ENCODE data around the gene GPR143. TPM values are rescaled to one million over a fixed set of nuclear protein-coding genes. Genes with fewer than 3 reads are reported as not detected.
"Not testable (repeated sequence)": the region's sequence is repeated elsewhere in the genome, so short reads cannot be mapped to it uniquely, and the experiment has no call there.

The GPR143 gene
- total RNA-seq, result not detected
- not detected for total RNA-seq (2013)

DNA sequence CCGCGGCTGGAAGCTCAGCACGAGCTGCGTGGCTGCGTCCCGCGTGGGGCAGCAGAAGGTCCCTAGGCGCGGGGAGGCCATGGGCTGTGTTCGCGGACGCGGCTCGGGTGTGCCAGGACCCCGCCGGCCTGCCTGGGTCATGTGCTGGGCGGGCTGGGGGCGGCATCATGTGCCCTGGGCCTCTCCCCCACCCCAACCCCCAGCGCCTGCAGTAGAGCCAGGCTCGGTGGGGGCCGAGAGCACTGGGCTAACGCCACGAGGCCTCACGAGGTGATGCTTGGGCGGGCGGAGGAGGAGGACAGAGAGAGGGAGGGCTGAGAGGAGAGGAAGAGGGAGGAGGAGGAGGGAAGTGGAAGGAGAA, at the start of gene GPR143:
Gene GPR143 (minus strand): TSS at position 111 of the 361 bp plus-strand sequence. CDS start 30 bp downstream, at position 81.
- no peak within 1 kb of the TSS for H3K4me3 ChIP-seq (ENCODE audit: low read length)
- no peak for DNase-seq

DNA sequence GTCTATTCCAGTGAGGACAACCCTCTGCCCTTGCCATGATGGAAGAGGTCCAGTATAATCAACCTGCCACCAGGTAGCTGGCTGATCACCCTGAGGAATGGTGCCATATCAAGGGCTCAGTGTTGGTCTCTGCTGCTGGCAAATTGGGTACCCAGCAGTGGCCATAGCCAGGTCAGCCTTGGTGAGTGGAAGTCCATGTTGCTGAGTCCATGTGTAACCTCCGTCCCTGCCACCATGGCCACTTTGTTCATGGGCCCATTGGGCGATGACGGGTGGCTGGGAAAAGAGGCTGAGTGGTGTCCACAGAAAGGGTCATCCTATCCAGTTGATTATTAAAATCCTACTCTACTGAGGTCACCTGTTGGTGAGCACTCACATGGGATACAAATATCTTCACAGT, 45.4 kb upstream of the GPR143 start:
- H3K27ac ChIP-seq (ENCODE audit: low read length); DNase-seq; H3K36me3 ChIP-seq (ENCODE audit: control insufficient read depth, insufficient read depth, low read length); H3K9me3 ChIP-seq (ENCODE audit: control insufficient read depth, insufficient read depth, low read length); intact Hi-C loops (cut with micrococcal nuclease); H3K4me3 Mint-ChIP-seq; H3K27ac Mint-ChIP-seq; H3K4me3 ChIP-seq (ENCODE audit: low read length); H3K27me3 Mint-ChIP-seq (ENCODE audit: low read depth in 2 of 2); H3K36me3 Mint-ChIP-seq; ATAC-seq; H3K9me3 Mint-ChIP-seq; H3K27me3 ChIP-seq (ENCODE audit: control insufficient read depth, insufficient read depth, low read length); H3K4me1 Mint-ChIP-seq; H3K4me1 ChIP-seq (ENCODE audit: control insufficient read depth, insufficient read depth, low read length): not testable (repeated sequence)
- whole genome bisulfite sequencing (ENCODE audit: insufficient coverage), result 100% methylated on average over 1 of the region's 3 CpGs

More for the DNA sequence above, at the start of gene GPR143:
- H3K36me3 Mint-ChIP-seq, result no peaks in the 10 kb centered on the region
- Histone ChIP-seq H3K27ac (ENCODE audit: low read length) (no peak within 1 kb of the TSS), H3K27me3 (ENCODE audit: control insufficient read depth, insufficient read depth, low read length) (peaks cover 3% of the 10 kb centered on the region), H3K36me3 (ENCODE audit: control insufficient read depth, insufficient read depth, low read length) (no peaks in the 10 kb centered on the region), H3K9me3 (ENCODE audit: control insufficient read depth, insufficient read depth, low read length) (no peaks in the 10 kb centered on the region), H3K4me1 (ENCODE audit: control insufficient read depth, insufficient read depth, low read length) (no peaks in the 10 kb centered on the region)
- H3K4me1 Mint-ChIP-seq, result no peaks in the 10 kb centered on the region
- H3K27me3 Mint-ChIP-seq (ENCODE audit: low read depth in 2 of 2), result peaks cover 15 to 20% of the 10 kb centered on the region in 2 donors
- no peak within 1 kb of the TSS for H3K27ac Mint-ChIP-seq
- no peak within 1 kb of the TSS for H3K4me3 Mint-ChIP-seq
- H3K9me3 Mint-ChIP-seq, result peaks cover 0 to 3% of the 10 kb centered on the region in 2 donors
- TF ChIP-seq, protein P1, sequence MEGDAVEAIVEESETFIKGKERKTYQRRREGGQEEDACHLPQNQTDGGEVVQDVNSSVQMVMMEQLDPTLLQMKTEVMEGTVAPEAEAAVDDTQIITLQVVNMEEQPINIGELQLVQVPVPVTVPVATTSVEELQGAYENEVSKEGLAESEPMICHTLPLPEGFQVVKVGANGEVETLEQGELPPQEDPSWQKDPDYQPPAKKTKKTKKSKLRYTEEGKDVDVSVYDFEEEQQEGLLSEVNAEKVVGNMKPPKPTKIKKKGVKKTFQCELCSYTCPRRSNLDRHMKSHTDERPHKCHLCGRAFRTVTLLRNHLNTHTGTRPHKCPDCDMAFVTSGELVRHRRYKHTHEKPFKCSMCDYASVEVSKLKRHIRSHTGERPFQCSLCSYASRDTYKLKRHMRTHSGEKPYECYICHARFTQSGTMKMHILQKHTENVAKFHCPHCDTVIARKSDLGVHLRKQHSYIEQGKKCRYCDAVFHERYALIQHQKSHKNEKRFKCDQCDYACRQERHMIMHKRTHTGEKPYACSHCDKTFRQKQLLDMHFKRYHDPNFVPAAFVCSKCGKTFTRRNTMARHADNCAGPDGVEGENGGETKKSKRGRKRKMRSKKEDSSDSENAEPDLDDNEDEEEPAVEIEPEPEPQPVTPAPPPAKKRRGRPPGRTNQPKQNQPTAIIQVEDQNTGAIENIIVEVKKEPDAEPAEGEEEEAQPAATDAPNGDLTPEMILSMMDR (IDR thresholded peaks at IDR 0.05), result no peak
- ATAC-seq, result no peak
- intact Hi-C loops (cut with micrococcal nuclease), result no loop called here
- WGBS (ENCODE audit: insufficient coverage), result 15% methylated on average over 21 of the region's 26 CpGs

DNA sequence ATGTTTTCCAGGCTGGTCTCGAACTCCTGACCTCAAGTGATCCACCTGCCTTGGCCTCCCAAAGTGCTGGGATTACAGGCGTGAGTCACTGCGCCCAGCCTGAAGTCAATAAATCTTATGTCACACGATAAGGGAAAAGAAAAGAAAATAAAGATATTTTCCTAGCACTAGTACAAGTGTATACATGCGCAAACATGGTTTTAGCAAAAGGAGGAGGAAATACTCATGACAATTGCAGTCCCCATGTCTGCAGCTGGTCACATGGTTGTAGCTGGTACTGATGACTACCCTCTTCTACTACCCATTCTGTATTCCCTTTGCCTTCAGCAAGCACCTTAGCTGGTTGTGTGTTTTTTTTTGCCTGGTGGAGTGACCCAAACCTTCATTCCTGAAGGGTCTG, 44.2 kb upstream of the GPR143 start:
- H3K9me3 Mint-ChIP-seq; H3K4me1 ChIP-seq (ENCODE audit: control insufficient read depth, insufficient read depth, low read length); H3K4me1 Mint-ChIP-seq; H3K27me3 Mint-ChIP-seq (ENCODE audit: low read depth in 2 of 2); H3K36me3 ChIP-seq (ENCODE audit: control insufficient read depth, insufficient read depth, low read length); H3K36me3 Mint-ChIP-seq; ATAC-seq; H3K27ac ChIP-seq (ENCODE audit: low read length); intact Hi-C loops (cut with micrococcal nuclease); H3K27me3 ChIP-seq (ENCODE audit: control insufficient read depth, insufficient read depth, low read length); H3K4me3 Mint-ChIP-seq; DNase-seq; H3K9me3 ChIP-seq (ENCODE audit: control insufficient read depth, insufficient read depth, low read length); H3K4me3 ChIP-seq (ENCODE audit: low read length); H3K27ac Mint-ChIP-seq: not testable (repeated sequence)
- whole genome bisulfite sequencing (ENCODE audit: insufficient coverage), result 92% methylated on average over 4 of the region's 5 CpGs

GRCh38 chrX:9807355-9808182, 41.9 kb upstream of the GPR143 start:
- Mint-ChIP-seq H3K4me3 (no peak overlapping the region), H3K27me3 (ENCODE audit: low read depth in 2 of 2) (no peaks in the 10 kb centered on the region), H3K4me1 (no peaks in the 10 kb centered on the region), H3K9me3 (no peaks in the 10 kb centered on the region), H3K27ac (no peak overlapping the region), H3K36me3 (no peaks in the 10 kb centered on the region)
- ATAC-seq (no peak), DNase-seq (no peak)
- 92% methylated on average over 14 of the region's 14 CpGs for WGBS (ENCODE audit: insufficient coverage)
- Histone ChIP-seq H3K4me1 (ENCODE audit: control insufficient read depth, insufficient read depth, low read length) (no peaks in the 10 kb centered on the region), H3K36me3 (ENCODE audit: control insufficient read depth, insufficient read depth, low read length) (no peaks in the 10 kb centered on the region), H3K27me3 (ENCODE audit: control insufficient read depth, insufficient read depth, low read length) (no peaks in the 10 kb centered on the region), H3K4me3 (ENCODE audit: low read length) (no peak overlapping the region), H3K9me3 (ENCODE audit: control insufficient read depth, insufficient read depth, low read length) (no peaks in the 10 kb centered on the region), H3K27ac (ENCODE audit: low read length) (no peak overlapping the region)
- intact Hi-C loops (cut with micrococcal nuclease), result no loop called here
- TF ChIP-seq, protein P1 (IDR thresholded peaks at IDR 0.05), result no peak
